HG03097 (cell line): ENCODE data around the gene ALOXE3.

Experiments used
- ATAC-seq: cut with Tn5 transposase; IDR thresholded peaks from one replicate; pipeline ENCODE4 v1.9.1; 2021; ENCODE audit not compliant: unreplicated experiment, low FRiP score

ALOXE3 gene

GRCh38 chr17:8142887-8143580, 24.7 kb upstream of the ALOXE3 start:
- ATAC-seq = no peak

GRCh38 chr17:8142158-8142886, 24.0 kb upstream of the ALOXE3 start:
- ATAC-seq = no peak

- no peak for ATAC-seq
Observed at GRCh38 chr17:8141741-8142140, 23.4 kb upstream of the ALOXE3 start.

GRCh38 chr17:8141045-8141444, 22.7 kb upstream of the ALOXE3 start:
- ATAC-seq = no peak

GRCh38 chr17:8140065-8141029, 22.0 kb upstream of the ALOXE3 start:
- ATAC-seq = no peak

- ATAC-seq = peak; percentile 81
Observed at GRCh38 chr17:8138672-8139371, 20.5 kb upstream of the ALOXE3 start.

- no peak for ATAC-seq
Observed at GRCh38 chr17:8138374-8138671, 20.0 kb upstream of the ALOXE3 start.

- ATAC-seq = peak; percentile 2
Observed at GRCh38 chr17:8137645-8138373, 19.5 kb upstream of the ALOXE3 start.

- ATAC-seq = no peak
Observed at GRCh38 chr17:8133941-8134340, 15.6 kb upstream of the ALOXE3 start.

GRCh38 chr17:8133399-8133798, 15.1 kb upstream of the ALOXE3 start:
- ATAC-seq = no peak

- ATAC-seq = no peak
Observed at GRCh38 chr17:8131844-8132441, 13.6 kb upstream of the ALOXE3 start.

- no peak for ATAC-seq
Observed at GRCh38 chr17:8128125-8128784, 9.9 kb upstream of the ALOXE3 start.

- no peak for ATAC-seq
Observed at GRCh38 chr17:8126491-8127066, 8.3 kb upstream of the ALOXE3 start.

GRCh38 chr17:8125947-8126490, 7.7 kb upstream of the ALOXE3 start:
- ATAC-seq = no peak

GRCh38 chr17:8125154-8125946, 7.0 kb upstream of the ALOXE3 start:
- ATAC-seq = no peak

GRCh38 chr17:8124350-8125153, 6.2 kb upstream of the ALOXE3 start:
- no peak for ATAC-seq
